IMR-90 (cell line): ENCODE results near the gene MRAP2. TPM values are rescaled to one million over a fixed set of nuclear protein-coding genes. Genes with fewer than 3 reads are reported as not detected.

Source experiments
- ATAC-seq: fragments of 200-7000 bp; cut with Tn5 transposase; 2 replicates; pipeline ENCODE4 v1.9.1; 2020; ENCODE audit warnings: low read depth, mild to moderate bottlenecking, moderate library complexity
- BruUV-seq: library from RNA; stranded (reverse); fragments of 400-500 nt; replicated peaks from 2 replicates; lab custom pipeline; 2021; lab: Mats Ljungman, UMichigan
- CTCF ChIA-PET: fragments of 300-600 bp; formaldehyde crosslinking; extraction: SDS; loops from one replicate; lab custom pipeline; 2021; ENCODE audit warnings: antibody characterized with exemption; lab: Yijun Ruan, JAX
- POLR2A ChIA-PET: fragments of 300-600 bp; sonication (Branson Sonifier 250); formaldehyde crosslinking; loops from one replicate; lab custom pipeline; 2022; ENCODE audit warnings: antibody characterized with exemption; ENCODE audit not compliant: unreplicated experiment; lab: Charles Lee
- DNase-seq: peaks from one replicate; pipeline ENCODE4 v3.0.0; 2013
- H2AFZ ChIP-seq: replicated peaks from 2 replicates; pipeline ENCODE3; 2013; ENCODE audit warnings: low read length, mild to moderate bottlenecking; ENCODE audit not compliant: poor library complexity
- H2AK5ac ChIP-seq: 2 replicates; pipeline ENCODE4 v1.6.1; 2013; ENCODE audit warnings: low read depth, low read length, inconsistent platforms
- H2AK9ac ChIP-seq: replicated peaks from 2 replicates; pipeline ENCODE3; 2013; ENCODE audit warnings: mild to moderate bottlenecking, low read depth, low read length, moderate library complexity; ENCODE audit not compliant: poor library complexity
- H2BK120ac ChIP-seq: 2 replicates; pipeline ENCODE4 v1.6.1; 2013; ENCODE audit warnings: low read depth, low read length, inconsistent platforms
- H2BK15ac ChIP-seq: 3 replicates; pipeline ENCODE4 v1.6.1; 2013; ENCODE audit warnings: low read depth, low read length, inconsistent platforms
- H2BK20ac ChIP-seq: 2 replicates; pipeline ENCODE4 v1.6.1; 2013; ENCODE audit warnings: low read depth, mild to moderate bottlenecking, inconsistent platforms, low read length, moderate library complexity
- H2BK5ac ChIP-seq: 2 replicates; pipeline ENCODE4 v1.6.1; 2013; ENCODE audit warnings: mild to moderate bottlenecking, low read depth, low read length, inconsistent platforms; ENCODE audit not compliant: poor library complexity, severe bottlenecking
- H3K14ac ChIP-seq: replicated peaks from 2 replicates; pipeline ENCODE4 v1.6.1; 2013; ENCODE audit warnings: low read depth, low read length, inconsistent platforms
- H3K18ac ChIP-seq: 2 replicates; pipeline ENCODE4 v1.6.1; 2013; ENCODE audit warnings: low read depth, low read length, control low read depth
- H3K23ac ChIP-seq: 2 replicates; pipeline ENCODE4 v1.6.1; 2013; ENCODE audit warnings: low read depth, low read length, inconsistent platforms
- H3K27ac ChIP-seq: 2 replicates; pipeline ENCODE4 v1.5.1; 2013; ENCODE audit warnings: mild to moderate bottlenecking, control low read depth, low read length; ENCODE audit not compliant: insufficient read depth
- H3K27me3 ChIP-seq: 2 replicates; pipeline ENCODE4 v1.6.1; 2013; ENCODE audit warnings: low read length; ENCODE audit not compliant: control insufficient read depth, insufficient read depth
- H3K36me3 ChIP-seq: 2 replicates; pipeline ENCODE4 v1.6.1; 2013; ENCODE audit warnings: low read length, mixed read lengths; ENCODE audit not compliant: control insufficient read depth, insufficient read depth
- H3K4ac ChIP-seq: 2 replicates; pipeline ENCODE4 v1.6.1; 2013; ENCODE audit warnings: low read depth, low read length, inconsistent platforms
- H3K4me1 ChIP-seq: 2 replicates; pipeline ENCODE4 v1.6.1; 2013; ENCODE audit warnings: low read length, mixed read lengths; ENCODE audit not compliant: control insufficient read depth, insufficient read depth
- H3K4me2 ChIP-seq: 2 replicates; pipeline ENCODE4 v1.6.1; 2013; ENCODE audit warnings: low read depth, mild to moderate bottlenecking, control low read depth, low read length, moderate library complexity
- H3K4me3 ChIP-seq: 2 replicates; pipeline ENCODE4 v1.5.1; 2013; ENCODE audit warnings: low read depth, mild to moderate bottlenecking, control low read depth, low read length, moderate library complexity; ENCODE audit not compliant: insufficient read depth
- H3K56ac ChIP-seq: 2 replicates; pipeline ENCODE4 v1.6.1; 2013; ENCODE audit warnings: low read length, inconsistent platforms; ENCODE audit not compliant: insufficient read depth; ENCODE audit errors: extremely low read depth
- H3K79me1 ChIP-seq, 2 experiments: 2 replicates each; pipeline ENCODE4 v1.6.1; 2013; ENCODE audit warnings: low read length in 2 of 2, inconsistent platforms in 1 of 2, low read depth in 1 of 2
- H3K9ac ChIP-seq: 2 replicates; pipeline ENCODE4 v1.6.1; 2013; ENCODE audit warnings: low read depth, low read length, control low read depth
- H3K9me1 ChIP-seq: 2 replicates; pipeline ENCODE4 v1.6.1; 2013; ENCODE audit warnings: low read length, inconsistent platforms; ENCODE audit not compliant: insufficient read depth
- H3K9me3 ChIP-seq: 2 replicates; pipeline ENCODE4 v1.6.1; 2013; ENCODE audit warnings: low read length; ENCODE audit not compliant: control insufficient read depth, insufficient read depth
- H4K20me1 ChIP-seq: 2 replicates; pipeline ENCODE4 v1.6.1; 2013; ENCODE audit warnings: low read length, inconsistent platforms; ENCODE audit not compliant: insufficient read depth
- H4K5ac ChIP-seq: 2 replicates; pipeline ENCODE4 v1.6.1; 2013; ENCODE audit warnings: mild to moderate bottlenecking, low read depth, low read length, control low read depth
- H4K8ac ChIP-seq, 2 experiments: 2 replicates each; pipeline ENCODE4 v1.6.1; 2013; ENCODE audit warnings: low read depth in 2 of 2, low read length in 2 of 2, control low read depth in 1 of 2, inconsistent platforms in 1 of 2
- H4K91ac ChIP-seq: 2 replicates; pipeline ENCODE4 v1.6.1; 2013; ENCODE audit warnings: low read depth, low read length, inconsistent platforms; ENCODE audit not compliant: insufficient read depth
- MAFK ChIP-seq: IDR thresholded peaks from 2 replicates; pipeline ENCODE4 v1.6.1; 2012; ENCODE audit warnings: low read depth, low read length, improper control_type of control experiment
- NFE2L2 ChIP-seq: fragments of 150-350 bp; IDR thresholded peaks from 2 replicates; pipeline ENCODE4 v1.6.1; 2016; ENCODE audit warnings: low read depth, mild to moderate bottlenecking, low read length
- SMC3 ChIP-seq: fragments of 150-350 bp; IDR thresholded peaks from 2 replicates; pipeline ENCODE4 v1.6.1; 2016; ENCODE audit warnings: low read depth, mild to moderate bottlenecking, antibody characterized with exemption, low read length, moderate library complexity
- WGBS, 2 experiments: methylation state at CpG; one replicate each; pipeline versions ENCODE4 v1.1.5 to v1.1.7; 2013; ENCODE audit warnings: missing lambda C conversion rate in 2 of 2; ENCODE audit not compliant: insufficient read length in 1 of 2; ENCODE audit errors: extremely low coverage in 2 of 2; 5-methylcytosine and 5-hydroxymethylcytosine counted together
- dilution Hi-C: fragments of 300-500 bp; cut with HindIII; formaldehyde crosslinking; loops from one replicate; pipeline ENCODE4 v1.14.3; 2018; ENCODE audit warnings: low sequenced_read_pairs; ENCODE audit not compliant: unreplicated experiment
- in situ Hi-C: fragments of 300-500 bp; cut with MboI; formaldehyde crosslinking; loops from 3 replicates; pipeline ENCODE4 v1.14.3; 2019; ENCODE audit warnings: low sequenced_read_pairs, inconsistent platforms, mixed read lengths
- intact Hi-C: fragments of 100-400 bp; cut with micrococcal nuclease; formaldehyde crosslinking; loops from 2 replicates; pipeline ENCODE4 v1.10.0; 2022
- polyA plus RNA-seq, 3 experiments: library from polyadenylated mRNA; depleted of rRNA; stranded (reverse); fragments of >200 nt; gene quantifications; 2 replicates each; pipeline ENCODE4 v1.2.3, GENCODE V29; 2012; ENCODE audit warnings: low replicate concordance in 1 of 3
- total RNA-seq: library from RNA; depleted of rRNA; stranded (reverse); fragments of >200 nt; gene quantifications from 2 replicates; pipeline ENCODE4 v1.2.3, GENCODE V29; 2012

The MRAP2 gene
- total and polyA plus RNA-seq, 2 of the 4 experiments (the other 2 are of a cell fraction), result 0.03 TPM; not detected in 1

DNA sequence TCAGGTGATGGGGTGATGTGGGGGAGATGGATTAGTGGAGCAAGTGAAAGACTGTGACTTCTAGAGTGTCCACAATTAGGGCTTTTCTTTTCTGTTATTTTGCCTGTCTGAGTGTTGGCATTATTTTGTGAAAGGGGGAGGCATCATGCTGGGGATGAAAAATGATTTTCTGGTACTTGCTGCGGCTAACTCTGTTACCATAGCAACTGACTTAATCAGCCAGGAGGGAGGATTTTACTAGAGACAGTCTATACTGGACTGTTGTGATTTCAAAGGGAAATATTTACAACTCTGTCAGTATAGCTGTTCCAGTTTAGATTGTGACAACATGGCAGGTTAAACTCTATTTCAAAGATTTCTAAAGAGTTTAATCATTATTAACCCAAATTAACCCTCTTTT is 30.4 kb upstream of the MRAP2 start:
- H3K9ac ChIP-seq, result no peak overlapping the region
- H3K9me1 ChIP-seq, result no peaks in the 10 kb centered on the region
- intact Hi-C loops (no loop called here), in situ Hi-C loops (no loop called here), dilution Hi-C loops (no loop called here)
- WGBS, 2 experiments, result no CpG with 5 or more reads among the region's 1 CpG
- H3K56ac ChIP-seq, result no peak overlapping the region
- H3K36me3 ChIP-seq, result no peaks in the 10 kb centered on the region
- POLR2A ChIA-PET, result no interaction called here
- H2AFZ ChIP-seq, result no peak overlapping the region
- no peak overlapping the region for H3K4ac ChIP-seq
- no peaks in the 10 kb centered on the region for H3K9me3 ChIP-seq
- no peaks in the 10 kb centered on the region for H3K4me1 ChIP-seq
- H3K23ac ChIP-seq, result no peak overlapping the region
- no peak overlapping the region for H4K8ac ChIP-seq
- no peak overlapping the region for H2BK120ac ChIP-seq
- no peak overlapping the region for H2BK20ac ChIP-seq
- TF ChIP-seq NFE2L2, result no peak
- no peak for TF ChIP-seq MAFK
- TF ChIP-seq SMC3, result no peak
- no peak overlapping the region for H3K4me3 ChIP-seq
- no peaks in the 10 kb centered on the region for H3K79me1 ChIP-seq
- no TSS peak for BruUV-seq
- H2AK9ac ChIP-seq, result no peak overlapping the region
- no peak overlapping the region for H2AK5ac ChIP-seq
- H3K27me3 ChIP-seq, result peaks cover 2% of the 10 kb centered on the region; the same call in 1 of the 2 replicates
- H3K27ac ChIP-seq, result no peak overlapping the region
- H4K20me1 ChIP-seq, result no peaks in the 10 kb centered on the region
- no peak overlapping the region for H2BK5ac ChIP-seq
- H4K91ac ChIP-seq, result no peak overlapping the region
- no peak overlapping the region for H3K14ac ChIP-seq
- ATAC-seq, result no peak
- no peak overlapping the region for H3K18ac ChIP-seq
- no peak overlapping the region for H4K5ac ChIP-seq
- no peak overlapping the region for H3K4me2 ChIP-seq
- DNase-seq, result no peak
- CTCF ChIA-PET, result no interaction called here
- no peak overlapping the region for H2BK15ac ChIP-seq
